CD4-positive, CD25-positive, alpha-beta regulatory T cell (primary cell): Measurements from ENCODE around the gene PXK. TPM values are rescaled to one million over a fixed set of nuclear protein-coding genes. Genes with fewer than 3 reads are reported as not detected.

Experiments used
- ATAC-seq, 2 donors: fragments of 150-1000 bp; cut with Tn5 transposase; one replicate each; pipeline ENCODE4 v1.10.0; 2021; ENCODE audit warnings: low read depth in 2 of 2, moderate number of reproducible peaks in 2 of 2, moderate library complexity in 1 of 2
- DNase-seq, 3 donors: peaks; one replicate each; pipeline versions ENCODE4 v3.0.0 to v3.0.0-alpha.2; 2012 to 2022; ENCODE audit warnings: mixed read lengths in 1 of 3
- H3K27ac ChIP-seq: one replicate; pipeline ENCODE4 v1.7.0; 2013; ENCODE audit warnings: mild to moderate bottlenecking, low read length; ENCODE audit not compliant: insufficient read depth, poor library complexity, severe bottlenecking
- H3K27me3 ChIP-seq: one replicate; pipeline ENCODE4 v1.7.0; 2013; ENCODE audit warnings: low read length; ENCODE audit not compliant: control insufficient read depth, insufficient read depth
- H3K36me3 ChIP-seq: one replicate; pipeline ENCODE4 v1.7.0; 2013; ENCODE audit warnings: mild to moderate bottlenecking, low read length, moderate library complexity; ENCODE audit not compliant: control insufficient read depth, insufficient read depth
- H3K4me1 ChIP-seq: 2 replicates; pipeline ENCODE4 v1.7.0; 2013; ENCODE audit warnings: mild to moderate bottlenecking, low read length; ENCODE audit not compliant: insufficient read depth, control insufficient read depth, poor library complexity, severe bottlenecking
- H3K4me3 ChIP-seq: one replicate; pipeline ENCODE4 v1.7.0; 2013; ENCODE audit warnings: low read depth, mild to moderate bottlenecking, low read length, moderate library complexity
- H3K9me3 ChIP-seq, 2 experiments: 1 replicate in 1 of 2; 2 replicates in 1 of 2; pipeline ENCODE4 v1.7.0; 2013; ENCODE audit warnings: low read length in 2 of 2, mild to moderate bottlenecking in 1 of 2, moderate library complexity in 1 of 2; ENCODE audit not compliant: control insufficient read depth in 2 of 2
- H3K27ac Mint-ChIP-seq, 3 donors: one replicate each; pipeline ENCODE4 v1.8.0; 2020 to 2022; ENCODE audit warnings: mild to moderate bottlenecking in 3 of 3, mixed read lengths in 3 of 3, moderate library complexity in 2 of 3
- H3K27me3 Mint-ChIP-seq: one replicate; pipeline ENCODE4 v1.8.0; 2022; ENCODE audit warnings: mild to moderate bottlenecking, mixed read lengths
- H3K36me3 Mint-ChIP-seq: one replicate; pipeline ENCODE4 v1.8.0; 2020; ENCODE audit warnings: mixed read lengths
- H3K4me1 Mint-ChIP-seq, 4 donors: one replicate each; pipeline ENCODE4 v1.8.0; 2020 to 2022; ENCODE audit warnings: mixed read lengths in 4 of 4, mild to moderate bottlenecking in 1 of 4
- H3K4me3 Mint-ChIP-seq, 4 donors: one replicate each; pipeline ENCODE4 v1.8.0; 2020 to 2022; ENCODE audit warnings: mild to moderate bottlenecking in 4 of 4, mixed read lengths in 4 of 4, moderate library complexity in 3 of 4
- H3K9me3 Mint-ChIP-seq, 7 donors: one replicate each; pipeline ENCODE4 v1.8.0; 2020 to 2022; ENCODE audit warnings: mixed read lengths in 7 of 7, mild to moderate bottlenecking in 3 of 7, moderate library complexity in 2 of 7
- polyA plus RNA-seq, 4 donors: library from polyadenylated mRNA; unstranded; fragments of 300-500 nt; fragmentation: Illumina TruSeq; gene quantifications; one replicate each; pipeline ENCODE4 v1.2.3, GENCODE V29; 2021
- total RNA-seq: library from RNA; stranded (reverse); gene quantifications from one replicate; pipeline ENCODE4 v1.2.3, GENCODE V29; 2022

PXK gene
- total and polyA plus RNA-seq, 5 donors from 2014 or later = 21.8 to 32.6 (median 31.8) TPM

- peaks cover 23% of the 10 kb centered on the region for H3K36me3 ChIP-seq
- H3K9me3 Mint-ChIP-seq = no peaks in the 10 kb centered on the region
Observed at GRCh38 chr3:58403513-58404109, 70.9 kb downstream of the PXK start.

GRCh38 chr3:58404396-58404795 lies 71.7 kb downstream of the PXK start:
- peaks cover 31% of the 10 kb centered on the region for H3K36me3 Mint-ChIP-seq
- DNase-seq (no peak), ATAC-seq (no peak)
- no peaks in the 10 kb centered on the region for H3K27me3 Mint-ChIP-seq
- no peak overlapping the region for H3K27ac Mint-ChIP-seq
- H3K9me3 Mint-ChIP-seq = no peaks in the 10 kb centered on the region
- peaks cover 0 to 13% (median 1%) of the 10 kb centered on the region in 4 donors for H3K4me1 Mint-ChIP-seq
- no peak overlapping the region for H3K27ac ChIP-seq
- no peaks in the 10 kb centered on the region for H3K9me3 ChIP-seq
- H3K36me3 ChIP-seq = peaks cover 22% of the 10 kb centered on the region
- H3K4me3 Mint-ChIP-seq = no peak overlapping the region
- H3K27me3 ChIP-seq = no peaks in the 10 kb centered on the region
- no peak overlapping the region for H3K4me3 ChIP-seq
- H3K4me1 ChIP-seq = no peaks in the 10 kb centered on the region

More at GRCh38 chr3:58403513-58404109, 70.9 kb downstream of the PXK start:
- H3K4me1 ChIP-seq = no peaks in the 10 kb centered on the region
- H3K27ac ChIP-seq = no peak overlapping the region
- no peak for ATAC-seq
- Mint-ChIP-seq H3K27me3 (no peaks in the 10 kb centered on the region), H3K4me3 (no peak overlapping the region), H3K4me1 (peaks cover 0 to 13% (median 1%) of the 10 kb centered on the region in 4 donors), H3K27ac (peak overlapping the region in 2 of 3 donors; percentile 32 to 51), H3K36me3 (peaks cover 33% of the 10 kb centered on the region)
- H3K9me3 ChIP-seq = no peaks in the 10 kb centered on the region
- H3K4me3 ChIP-seq = no peak overlapping the region
- H3K27me3 ChIP-seq = no peaks in the 10 kb centered on the region
- no peak for DNase-seq

DNA sequence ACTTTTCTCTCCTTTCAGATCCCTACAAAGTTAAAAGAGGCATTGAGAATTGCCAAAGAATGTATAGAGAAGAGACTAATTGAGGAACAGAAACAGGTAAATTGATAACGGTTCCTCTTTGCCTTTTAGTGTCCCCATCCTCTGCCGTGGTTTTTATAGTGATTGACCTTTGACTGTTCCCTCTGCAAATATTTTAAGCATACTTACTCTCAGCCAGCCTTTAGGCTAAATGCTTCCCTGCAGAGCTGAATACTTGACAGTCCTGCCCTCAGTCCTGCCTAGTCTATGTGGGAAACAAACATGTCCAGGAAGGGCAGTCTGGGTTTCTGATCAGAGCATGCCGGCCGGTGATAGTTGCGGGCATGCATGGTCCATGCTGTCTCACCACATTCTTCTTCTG lies 76.2 kb downstream of the PXK start:
- Mint-ChIP-seq H3K27ac (peak overlapping the region in 1 of 3 donors; percentile 74), H3K36me3 (peaks cover 40% of the 10 kb centered on the region), H3K4me1 (peaks cover 0 to 7% (median 0%) of the 10 kb centered on the region in 4 donors), H3K4me3 (no peak overlapping the region), H3K27me3 (no peaks in the 10 kb centered on the region), H3K9me3 (no peaks in the 10 kb centered on the region)
- H3K4me1 ChIP-seq = no peaks in the 10 kb centered on the region
- peaks cover 31% of the 10 kb centered on the region for H3K36me3 ChIP-seq
- ATAC-seq (no peak), DNase-seq (no peak)
- H3K9me3 ChIP-seq = no peaks in the 10 kb centered on the region
- no peaks in the 10 kb centered on the region for H3K27me3 ChIP-seq
- H3K4me3 ChIP-seq = no peak overlapping the region
- H3K27ac ChIP-seq = no peak overlapping the region

- no peaks in the 10 kb centered on the region for H3K27me3 Mint-ChIP-seq
- no peaks in the 10 kb centered on the region for H3K9me3 Mint-ChIP-seq
Observed at GRCh38 chr3:58409663-58410062, 77.0 kb downstream of the PXK start.

GRCh38 chr3:58411036-58411435 lies 78.3 kb downstream of the PXK start:
- no peaks in the 10 kb centered on the region for H3K9me3 Mint-ChIP-seq
- H3K27me3 Mint-ChIP-seq = no peaks in the 10 kb centered on the region
- ATAC-seq (no peak), DNase-seq (no peak)
- Histone ChIP-seq H3K4me1 (no peaks in the 10 kb centered on the region), H3K4me3 (no peak overlapping the region), H3K27me3 (no peaks in the 10 kb centered on the region), H3K27ac (no peak overlapping the region), H3K36me3 (peaks cover 31% of the 10 kb centered on the region), H3K9me3 (no peaks in the 10 kb centered on the region)
- peaks cover 0 to 7% (median 7%) of the 10 kb centered on the region in 4 donors for H3K4me1 Mint-ChIP-seq
- H3K27ac Mint-ChIP-seq = peak overlapping the region in 2 of 3 donors; percentile 30 to 33
- peaks cover 43% of the 10 kb centered on the region for H3K36me3 Mint-ChIP-seq
- no peak overlapping the region for H3K4me3 Mint-ChIP-seq

More at GRCh38 chr3:58409663-58410062, 77.0 kb downstream of the PXK start:
- Mint-ChIP-seq H3K4me3 (no peak overlapping the region), H3K27ac (peak overlapping the region in 1 of 3 donors; percentile 74), H3K4me1 (peaks cover 0 to 7% (median 6%) of the 10 kb centered on the region in 4 donors), H3K36me3 (peaks cover 40% of the 10 kb centered on the region)
- H3K9me3 ChIP-seq = no peaks in the 10 kb centered on the region
- peaks cover 31% of the 10 kb centered on the region for H3K36me3 ChIP-seq
- no peak overlapping the region for H3K27ac ChIP-seq
- ATAC-seq = no peak
- no peak overlapping the region for H3K4me3 ChIP-seq
- no peak for DNase-seq
- H3K4me1 ChIP-seq = no peaks in the 10 kb centered on the region
- H3K27me3 ChIP-seq = no peaks in the 10 kb centered on the region

- DNase-seq (no peak), ATAC-seq (no peak)
- Histone ChIP-seq H3K27me3 (no peaks in the 10 kb centered on the region), H3K4me3 (no peak overlapping the region), H3K36me3 (peaks cover 30% of the 10 kb centered on the region), H3K4me1 (no peaks in the 10 kb centered on the region), H3K9me3 (no peaks in the 10 kb centered on the region), H3K27ac (no peak overlapping the region)
- peak overlapping the region in 1 of 4 donors; percentile 76 for H3K4me3 Mint-ChIP-seq
- H3K36me3 Mint-ChIP-seq = peaks cover 36% of the 10 kb centered on the region
- H3K9me3 Mint-ChIP-seq = no peaks in the 10 kb centered on the region
- H3K27me3 Mint-ChIP-seq = no peaks in the 10 kb centered on the region
- no peak overlapping the region for H3K27ac Mint-ChIP-seq
- peaks cover 0 to 7% (median 7%) of the 10 kb centered on the region in 4 donors for H3K4me1 Mint-ChIP-seq
Observed at GRCh38 chr3:58411851-58412830, 79.4 kb downstream of the PXK start.

DNA sequence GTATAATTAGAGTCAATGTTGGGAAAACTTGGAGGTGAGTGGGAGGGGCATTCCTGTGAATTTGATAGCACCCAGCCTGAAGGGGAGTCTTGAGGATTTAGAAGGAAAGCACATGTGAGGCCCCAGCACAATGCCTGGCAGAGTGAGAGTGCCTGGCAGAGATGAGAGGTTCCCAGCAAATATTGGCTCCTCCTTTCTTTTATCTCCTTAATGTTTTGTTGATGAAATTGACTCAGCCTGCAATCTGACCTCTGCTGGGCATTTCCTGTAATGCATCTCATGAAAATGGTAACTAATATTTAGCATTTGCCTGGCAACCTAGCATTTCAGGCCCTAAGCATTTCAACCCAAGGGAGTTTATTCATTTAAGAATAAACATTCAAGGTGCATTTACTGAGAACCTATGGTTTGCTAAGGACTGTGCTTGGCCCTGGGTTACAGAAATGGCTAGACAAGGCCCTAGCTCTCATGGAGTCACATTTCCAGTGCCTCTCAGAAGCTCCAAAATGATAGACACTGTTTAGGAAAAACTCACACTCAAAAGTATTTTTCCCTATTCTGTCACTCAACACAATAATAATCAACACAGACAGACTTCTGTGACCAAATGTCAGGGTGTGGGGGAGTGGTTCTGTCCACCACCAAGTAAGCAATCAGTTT lies 82.0 kb downstream of the PXK start:
- no peaks in the 10 kb centered on the region for H3K4me1 ChIP-seq
- Mint-ChIP-seq H3K4me1 (peaks cover 0 to 12% (median 7%) of the 10 kb centered on the region in 4 donors), H3K27ac (peak overlapping the region in 1 of 3 donors; percentile 6), H3K27me3 (no peaks in the 10 kb centered on the region), H3K36me3 (peaks cover 21% of the 10 kb centered on the region), H3K9me3 (peaks cover 0 to 1% (median 0%) of the 10 kb centered on the region in 7 donors), H3K4me3 (no peak overlapping the region)
- H3K27ac ChIP-seq = no peak overlapping the region
- H3K9me3 ChIP-seq = no peaks in the 10 kb centered on the region
- ATAC-seq (peak; percentile 50), DNase-seq (peak; percentile 25 to 76 (median 62))
- no peak overlapping the region for H3K4me3 ChIP-seq
- peaks cover 19% of the 10 kb centered on the region for H3K36me3 ChIP-seq
- no peaks in the 10 kb centered on the region for H3K27me3 ChIP-seq
